CD4-positive, alpha-beta T cell (primary cell): Measurements from ENCODE around the gene MAGI1. TPM values are rescaled to one million over a fixed set of nuclear protein-coding genes. Genes with fewer than 3 reads are reported as not detected.

Experiments
- ATAC-seq: fragments of 200-7000 bp; cut with Tn5 transposase; one replicate; pipeline ENCODE4 v1.10.0; 2022; ENCODE audit warnings: mild to moderate bottlenecking; ENCODE audit not compliant: poor library complexity
- CTCF ChIA-PET: fragments of 350-600 bp; sonication (Branson Sonifier 250); formaldehyde crosslinking; loops from one replicate; lab custom pipeline; 2021; ENCODE audit warnings: antibody characterized with exemption, inconsistent platforms; lab: Charles Lee
- POLR2A ChIA-PET: fragments of 350-600 bp; sonication (Branson Sonifier 250); formaldehyde crosslinking; loops from one replicate; lab custom pipeline; 2021; ENCODE audit warnings: antibody characterized with exemption, inconsistent platforms; lab: Charles Lee
- DNase-seq, 14 experiments: peaks; one replicate each; pipeline ENCODE4 v3.0.0-alpha.2; 2013 to 2020; ENCODE audit warnings: mixed read lengths in 2 of 14
- H3K27ac ChIP-seq, 2 donors: one replicate each; pipeline versions ENCODE4 v1.5.1 to v1.7.0; 2013; ENCODE audit warnings: low read length in 2 of 2, low read depth in 1 of 2, mild to moderate bottlenecking in 1 of 2
- H3K27me3 ChIP-seq, 2 experiments: 1 replicate in 1 of 2; 2 replicates in 1 of 2; pipeline versions ENCODE4 v1.6.1 to v1.7.0; 2013; ENCODE audit warnings: low read length in 2 of 2, control low read depth in 1 of 2, mild to moderate bottlenecking in 1 of 2, moderate library complexity in 1 of 2; ENCODE audit not compliant: insufficient read depth in 2 of 2, control insufficient read depth in 1 of 2
- H3K36me3 ChIP-seq: one replicate; pipeline ENCODE4 v1.6.1; 2013; ENCODE audit warnings: low read length, control low read depth; ENCODE audit not compliant: insufficient read depth
- H3K4me1 ChIP-seq: one replicate; pipeline ENCODE4 v1.6.1; 2013; ENCODE audit warnings: low read length, control low read depth; ENCODE audit not compliant: insufficient read depth
- H3K4me3 ChIP-seq: one replicate; pipeline ENCODE4 v1.5.1; 2013; ENCODE audit warnings: mild to moderate bottlenecking, low read length, moderate library complexity
- H3K9me3 ChIP-seq, 2 experiments: 1 replicate in 1 of 2; 2 replicates in 1 of 2; pipeline versions ENCODE4 v1.6.1 to v1.7.0; 2013; ENCODE audit warnings: low read length in 2 of 2, mild to moderate bottlenecking in 2 of 2, control low read depth in 1 of 2, moderate library complexity in 1 of 2; ENCODE audit not compliant: control insufficient read depth in 1 of 2, insufficient read depth in 1 of 2
- H3K27ac Mint-ChIP-seq: one replicate; pipeline ENCODE4 v1.8.0; 2020; ENCODE audit warnings: mixed read lengths
- H3K27me3 Mint-ChIP-seq: one replicate; pipeline ENCODE4 v1.8.0; 2021; ENCODE audit warnings: mixed read lengths
- H3K36me3 Mint-ChIP-seq: one replicate; pipeline ENCODE4 v1.8.0; 2021; ENCODE audit warnings: low read depth, mixed read lengths
- H3K4me1 Mint-ChIP-seq: one replicate; pipeline ENCODE4 v1.8.0; 2021; ENCODE audit warnings: low read depth, mixed read lengths
- H3K4me3 Mint-ChIP-seq: one replicate; pipeline ENCODE4 v1.8.0; 2020; ENCODE audit warnings: mild to moderate bottlenecking, mixed read lengths
- H3K9me3 Mint-ChIP-seq: one replicate; pipeline ENCODE4 v1.8.0; 2020; ENCODE audit warnings: mixed read lengths
- CTCF ChIP-seq: fragments of 200-600 bp; IDR thresholded peaks from one replicate; pipeline ENCODE4 v1.8.0; 2022; ENCODE audit warnings: antibody characterized with exemption, mild to moderate bottlenecking
- intact Hi-C, 2 experiments: fragments of 100-400 bp; cut with DNase I in 1 of 2; cut with micrococcal nuclease in 1 of 2; formaldehyde crosslinking; loops; one replicate each; pipeline versions ENCODE4 v1.15.1 to v1.9.0; 2023 to 2025; cut with DNase I, micrococcal nuclease
- total RNA-seq, 174 experiments: library from RNA in 2 of 174; stranded (reverse) in 2 of 174; gene quantifications; one replicate each; pipeline ENCODE4 v1.2.3 and lab custom pipeline; 2021 to 2026

MAGI1 gene
- total RNA-seq, 2 experiments from 2014 or later: not detected

- H3K9me3 Mint-ChIP-seq: peaks cover 2% of the 10 kb centered on the region
- CTCF ChIA-PET: no interaction called here
Observed at GRCh38 chr3:65857327-65857726, 181.4 kb downstream of the MAGI1 start.

GRCh38 chr3:65856907-65857306 lies 181.8 kb downstream of the MAGI1 start:
- DNase-seq: no peak
- H3K27ac ChIP-seq: no peak overlapping the region
- H3K4me1 ChIP-seq: no peaks in the 10 kb centered on the region
- no peaks in the 10 kb centered on the region for H3K4me1 Mint-ChIP-seq
- H3K4me3 Mint-ChIP-seq: no peak overlapping the region
- CTCF ChIA-PET: no interaction called here
- peaks cover 1% of the 10 kb centered on the region for H3K27me3 Mint-ChIP-seq
- no peaks in the 10 kb centered on the region for H3K36me3 Mint-ChIP-seq
- no peaks in the 10 kb centered on the region for H3K27me3 ChIP-seq
- peaks cover 2% of the 10 kb centered on the region for H3K9me3 Mint-ChIP-seq
- no peak overlapping the region for H3K27ac Mint-ChIP-seq
- POLR2A ChIA-PET: no interaction called here
- H3K9me3 ChIP-seq: peaks cover 0 to 11% of the 10 kb centered on the region in 2 experiments
- intact Hi-C loops: no loop called here
- no peak overlapping the region for H3K4me3 ChIP-seq
- no peak for ATAC-seq
- no peak for TF ChIP-seq CTCF
- H3K36me3 ChIP-seq: no peaks in the 10 kb centered on the region

More at GRCh38 chr3:65857327-65857726, 181.4 kb downstream of the MAGI1 start:
- Histone ChIP-seq H3K4me1 (no peaks in the 10 kb centered on the region), H3K9me3 (peaks cover 0 to 11% of the 10 kb centered on the region in 2 experiments), H3K36me3 (no peaks in the 10 kb centered on the region), H3K4me3 (no peak overlapping the region), H3K27ac (no peak overlapping the region), H3K27me3 (no peaks in the 10 kb centered on the region)
- Mint-ChIP-seq H3K4me1 (no peaks in the 10 kb centered on the region), H3K4me3 (no peak overlapping the region), H3K36me3 (no peaks in the 10 kb centered on the region), H3K27ac (no peak overlapping the region), H3K27me3 (no peaks in the 10 kb centered on the region)
- intact Hi-C loops: no loop called here
- no peak for TF ChIP-seq CTCF
- DNase-seq (no peak), ATAC-seq (no peak)
- POLR2A ChIA-PET: no interaction called here

DNA sequence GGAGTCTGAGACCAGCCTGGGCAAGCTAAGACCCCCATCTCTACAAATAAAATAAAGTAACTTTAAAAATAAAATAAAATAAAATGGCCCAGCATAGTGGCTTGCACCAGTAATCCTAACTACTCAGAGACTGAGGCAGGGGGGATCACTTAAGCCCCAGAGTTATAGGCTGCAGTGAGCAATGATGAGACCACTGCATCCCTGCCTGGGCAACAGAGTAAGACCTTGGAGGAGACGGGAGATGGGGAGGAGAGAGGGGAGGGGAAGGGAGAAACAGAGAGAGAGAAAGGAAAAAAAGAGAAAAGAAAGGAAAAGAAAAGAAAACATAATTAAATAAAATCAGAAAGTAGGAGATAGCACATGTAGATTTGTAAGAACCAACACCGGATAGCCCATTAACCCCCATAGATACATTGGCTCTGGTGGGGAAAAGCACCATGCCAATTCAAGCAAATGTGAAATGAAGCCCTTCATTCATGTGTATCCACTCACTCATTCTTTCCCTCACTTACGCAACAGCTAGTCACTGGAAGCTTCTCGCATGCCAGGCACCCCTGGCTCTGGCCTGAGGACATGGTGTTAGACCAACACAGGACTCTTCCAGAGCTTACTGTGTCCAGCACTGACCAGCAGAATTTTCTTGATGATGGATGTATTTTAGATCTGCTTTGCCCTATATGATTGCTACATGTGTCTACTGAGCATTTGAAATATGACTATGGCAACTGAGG lies 183.2 kb downstream of the MAGI1 start:
- peaks cover 4% of the 10 kb centered on the region for H3K27me3 Mint-ChIP-seq
- Histone ChIP-seq H3K4me3 (no peak overlapping the region), H3K27ac (no peak overlapping the region), H3K27me3 (no peaks in the 10 kb centered on the region), H3K4me1 (no peaks in the 10 kb centered on the region), H3K9me3 (peaks cover 0 to 11% of the 10 kb centered on the region in 2 experiments), H3K36me3 (no peaks in the 10 kb centered on the region)
- no peak for TF ChIP-seq CTCF
- POLR2A ChIA-PET: no interaction called here
- CTCF ChIA-PET: no interaction called here
- no peak overlapping the region for H3K4me3 Mint-ChIP-seq
- no peaks in the 10 kb centered on the region for H3K4me1 Mint-ChIP-seq
- H3K36me3 Mint-ChIP-seq: no peaks in the 10 kb centered on the region
- peaks cover 2% of the 10 kb centered on the region for H3K9me3 Mint-ChIP-seq
- H3K27ac Mint-ChIP-seq: no peak overlapping the region
- intact Hi-C loops: no loop called here
- DNase-seq (no peak), ATAC-seq (no peak)
